ENCODE measurements around the gene PRTN3. TPM values are rescaled to one million over a fixed set of nuclear protein-coding genes. Genes with fewer than 3 reads are reported as not detected.

PRTN3 gene, protein sequence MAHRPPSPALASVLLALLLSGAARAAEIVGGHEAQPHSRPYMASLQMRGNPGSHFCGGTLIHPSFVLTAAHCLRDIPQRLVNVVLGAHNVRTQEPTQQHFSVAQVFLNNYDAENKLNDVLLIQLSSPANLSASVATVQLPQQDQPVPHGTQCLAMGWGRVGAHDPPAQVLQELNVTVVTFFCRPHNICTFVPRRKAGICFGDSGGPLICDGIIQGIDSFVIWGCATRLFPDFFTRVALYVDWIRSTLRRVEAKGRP
- total RNA-seq (ENCODE audit: low replicate concordance) = 0.45 TPM in 1 of 2 replicates, not detected in the other
- long read RNA-seq = 0 reads

DNA sequence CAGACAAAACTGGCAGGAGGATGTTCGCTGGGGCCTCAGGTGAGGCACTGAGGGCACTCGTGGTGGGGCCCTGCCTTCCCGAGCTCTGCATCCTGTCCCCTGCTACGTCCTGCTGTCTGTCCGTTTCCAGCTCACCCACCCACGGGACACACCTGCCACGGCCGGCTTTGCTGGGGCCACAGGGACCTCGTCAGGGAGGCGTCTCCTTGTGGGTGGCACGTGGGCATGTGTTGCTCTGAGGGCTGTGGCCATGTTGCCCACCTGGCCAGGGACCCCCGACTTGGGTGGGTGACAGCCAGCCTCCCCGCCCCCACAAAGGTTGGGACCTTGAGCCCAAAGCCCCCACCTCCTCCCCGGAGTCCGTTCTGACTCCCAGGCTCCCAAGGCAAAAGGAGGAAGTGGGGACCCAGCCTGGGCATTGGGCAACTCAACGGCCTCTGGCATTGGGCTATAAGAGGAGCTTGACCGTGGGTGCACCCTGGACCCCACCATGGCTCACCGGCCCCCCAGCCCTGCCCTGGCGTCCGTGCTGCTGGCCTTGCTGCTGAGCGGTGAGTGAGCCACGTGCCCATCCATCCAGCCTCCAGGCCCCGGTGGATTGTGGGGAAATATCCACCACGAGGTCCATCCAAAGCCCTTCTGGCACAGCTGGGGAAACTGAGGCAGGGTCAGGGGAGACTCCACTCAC is at the start of gene PRTN3:
TSS of gene PRTN3 (plus strand) at position 481 of the 688 bp plus-strand sequence. CDS start at position 491, 10 bp downstream.
- H3K27me3 Mint-ChIP-seq = peaks cover 26% of the 10 kb centered on the region
- H3K9me3 Mint-ChIP-seq = no peaks in the 10 kb centered on the region
- H3K4me1 Mint-ChIP-seq (ENCODE audit: unreplicated experiment) = peaks cover 2% of the 10 kb centered on the region
- TF ChIP-seq, protein P1, sequence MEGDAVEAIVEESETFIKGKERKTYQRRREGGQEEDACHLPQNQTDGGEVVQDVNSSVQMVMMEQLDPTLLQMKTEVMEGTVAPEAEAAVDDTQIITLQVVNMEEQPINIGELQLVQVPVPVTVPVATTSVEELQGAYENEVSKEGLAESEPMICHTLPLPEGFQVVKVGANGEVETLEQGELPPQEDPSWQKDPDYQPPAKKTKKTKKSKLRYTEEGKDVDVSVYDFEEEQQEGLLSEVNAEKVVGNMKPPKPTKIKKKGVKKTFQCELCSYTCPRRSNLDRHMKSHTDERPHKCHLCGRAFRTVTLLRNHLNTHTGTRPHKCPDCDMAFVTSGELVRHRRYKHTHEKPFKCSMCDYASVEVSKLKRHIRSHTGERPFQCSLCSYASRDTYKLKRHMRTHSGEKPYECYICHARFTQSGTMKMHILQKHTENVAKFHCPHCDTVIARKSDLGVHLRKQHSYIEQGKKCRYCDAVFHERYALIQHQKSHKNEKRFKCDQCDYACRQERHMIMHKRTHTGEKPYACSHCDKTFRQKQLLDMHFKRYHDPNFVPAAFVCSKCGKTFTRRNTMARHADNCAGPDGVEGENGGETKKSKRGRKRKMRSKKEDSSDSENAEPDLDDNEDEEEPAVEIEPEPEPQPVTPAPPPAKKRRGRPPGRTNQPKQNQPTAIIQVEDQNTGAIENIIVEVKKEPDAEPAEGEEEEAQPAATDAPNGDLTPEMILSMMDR (conservative IDR thresholded peaks at IDR 0.05) = no peak
- H3K36me3 Mint-ChIP-seq = peaks cover 4% of the 10 kb centered on the region
- peak within 1 kb of the TSS; percentile 42 for H3K27ac Mint-ChIP-seq
- peak within 1 kb of the TSS; percentile 21 for H3K4me3 Mint-ChIP-seq
- no peak for DNase-seq (ENCODE audit: extremely low spot score, unreplicated experiment)

DNA sequence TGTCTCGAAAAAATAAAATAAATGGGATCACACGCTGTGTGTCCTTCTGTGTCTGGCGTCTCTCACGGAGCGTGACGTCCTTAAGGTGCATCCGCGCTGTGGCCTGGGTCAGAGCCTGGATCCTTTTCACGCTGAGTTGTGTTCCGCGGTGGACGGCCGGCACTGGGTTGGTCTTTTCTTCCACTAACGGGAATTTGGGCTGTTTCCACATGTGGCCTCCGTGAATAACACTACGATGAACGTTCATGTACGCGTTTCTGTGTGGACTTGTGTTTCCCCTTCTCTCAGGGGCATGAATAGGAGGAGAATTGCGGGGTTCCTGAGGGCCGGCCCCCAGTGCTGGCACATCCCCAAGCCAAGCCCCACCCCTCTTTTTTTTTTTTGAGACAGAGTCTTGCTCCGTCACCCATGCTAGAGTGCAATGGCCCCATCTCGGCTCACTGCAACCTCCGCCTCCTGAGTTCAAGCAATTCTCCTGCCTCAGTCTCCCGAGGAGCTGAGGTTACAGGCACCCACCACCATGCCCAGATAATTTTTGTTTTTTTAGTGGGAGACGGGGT is 49.7 kb upstream of the PRTN3 start:
- H3K4me3 Mint-ChIP-seq = no peak overlapping the region
- no peak for DNase-seq (ENCODE audit: extremely low spot score, unreplicated experiment)
- no peaks in the 10 kb centered on the region for H3K27me3 Mint-ChIP-seq
- no peaks in the 10 kb centered on the region for H3K36me3 Mint-ChIP-seq
- no peaks in the 10 kb centered on the region for H3K9me3 Mint-ChIP-seq
- peak overlapping the region; percentile 43 for H3K27ac Mint-ChIP-seq
- peaks cover 18% of the 10 kb centered on the region for H3K4me1 Mint-ChIP-seq (ENCODE audit: unreplicated experiment)
- TF ChIP-seq, protein P1 (conservative IDR thresholded peaks at IDR 0.05) = no peak

DNA sequence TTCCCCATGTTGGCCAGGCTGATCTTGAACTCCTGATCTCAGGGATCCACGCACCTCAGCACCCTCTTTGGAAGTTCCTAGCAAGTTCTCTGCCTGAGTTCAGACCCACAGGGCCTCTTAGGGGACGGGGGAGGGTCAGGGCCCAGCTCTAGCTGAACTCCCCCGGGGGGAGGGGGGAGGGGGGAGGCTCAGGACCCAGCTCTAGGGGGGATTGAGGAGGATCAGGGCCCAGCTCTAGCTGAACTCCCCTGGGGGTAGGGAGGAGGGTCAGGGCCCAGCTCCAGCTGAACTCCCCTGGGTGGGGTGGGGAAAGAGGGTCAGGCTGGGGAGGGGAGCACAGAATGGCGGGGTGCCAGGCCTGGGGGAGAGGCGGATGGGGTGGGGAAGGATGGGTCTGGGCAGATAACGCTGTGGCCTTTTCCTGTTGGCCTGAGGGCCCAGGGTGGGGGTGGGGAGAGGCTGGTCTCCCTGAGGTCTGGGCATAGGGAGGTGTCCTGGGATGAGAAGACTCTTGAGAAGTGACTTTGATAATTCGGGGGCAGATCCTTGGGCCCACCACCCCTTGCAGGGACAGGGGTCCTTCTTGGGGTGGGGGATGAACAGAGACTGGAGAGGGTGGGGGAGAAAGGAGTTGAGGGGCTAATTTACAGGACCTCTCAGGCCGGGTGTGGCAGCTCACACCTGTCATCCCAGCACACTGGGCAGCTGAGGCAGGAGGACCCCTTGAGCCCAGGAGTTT is 49.1 kb upstream of the PRTN3 start:
- Mint-ChIP-seq H3K27me3 (no peaks in the 10 kb centered on the region), H3K4me1 (ENCODE audit: unreplicated experiment) (peaks cover 21% of the 10 kb centered on the region), H3K27ac (no peak overlapping the region), H3K4me3 (no peak overlapping the region), H3K9me3 (no peaks in the 10 kb centered on the region), H3K36me3 (no peaks in the 10 kb centered on the region)
- TF ChIP-seq, protein P1 (conservative IDR thresholded peaks at IDR 0.05) = no peak
- no peak for DNase-seq (ENCODE audit: extremely low spot score, unreplicated experiment)

DNA sequence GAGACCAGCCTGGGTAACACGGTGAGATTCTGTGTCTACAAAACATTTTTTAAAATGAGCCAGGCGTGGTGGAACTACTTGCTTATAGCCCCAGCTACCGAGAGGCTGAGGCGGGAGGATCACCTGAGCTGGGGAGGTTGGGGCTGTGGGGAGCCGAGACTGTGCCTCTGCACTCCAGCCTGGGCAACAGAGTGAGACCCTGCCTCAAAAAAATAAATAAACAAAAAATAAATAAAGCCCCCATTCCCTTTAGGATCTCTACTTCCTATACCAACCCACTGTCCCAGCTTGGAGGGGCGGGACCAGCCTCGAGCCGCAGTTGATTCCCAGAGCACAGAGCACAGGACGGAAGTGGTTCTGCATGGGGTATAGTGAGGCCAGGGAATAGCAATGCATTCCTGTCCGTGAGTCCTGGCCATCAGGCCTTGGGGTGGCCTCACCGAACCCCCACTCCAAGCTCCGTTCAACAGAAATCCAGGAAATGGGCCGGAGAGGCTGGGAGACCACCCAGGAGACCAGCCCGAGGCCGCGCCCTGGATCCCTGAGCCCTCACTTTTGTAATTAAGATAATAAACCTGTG is 48.4 kb upstream of the PRTN3 start:
- DNase-seq (ENCODE audit: extremely low spot score, unreplicated experiment) = no peak
- Mint-ChIP-seq H3K4me3 (no peak overlapping the region), H3K27me3 (no peaks in the 10 kb centered on the region), H3K9me3 (no peaks in the 10 kb centered on the region), H3K36me3 (no peaks in the 10 kb centered on the region), H3K27ac (no peak overlapping the region), H3K4me1 (ENCODE audit: unreplicated experiment) (peaks cover 23% of the 10 kb centered on the region)
- TF ChIP-seq, protein P1 (conservative IDR thresholded peaks at IDR 0.05) = no peak

DNA sequence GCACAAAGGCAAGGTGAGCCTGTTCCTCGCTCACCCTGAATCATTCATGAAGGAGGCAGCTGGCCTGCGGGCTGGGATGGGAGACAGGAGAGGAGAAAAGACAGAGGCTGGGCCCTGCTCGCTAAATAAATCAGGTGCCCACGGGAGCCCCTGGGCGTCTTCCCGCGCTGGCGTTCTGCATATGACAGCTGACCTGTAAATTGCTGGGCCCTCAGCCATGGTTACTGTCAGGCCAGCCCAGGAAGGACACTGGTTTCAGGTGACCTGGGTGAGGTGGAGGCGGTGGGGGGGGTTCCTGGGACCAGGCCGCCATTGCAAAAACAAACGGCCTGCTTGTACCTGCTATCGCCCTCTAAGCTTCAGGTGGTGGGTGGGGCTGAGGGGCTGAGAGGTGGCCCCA is 47.0 kb upstream of the PRTN3 start:
- peak overlapping the region; percentile 72 for H3K4me3 Mint-ChIP-seq
- H3K36me3 Mint-ChIP-seq = no peaks in the 10 kb centered on the region
- peaks cover 22% of the 10 kb centered on the region for H3K4me1 Mint-ChIP-seq (ENCODE audit: unreplicated experiment)
- TF ChIP-seq, protein P1 (conservative IDR thresholded peaks at IDR 0.05) = no peak
- no peaks in the 10 kb centered on the region for H3K27me3 Mint-ChIP-seq
- peak overlapping the region; percentile 85 for H3K27ac Mint-ChIP-seq
- no peaks in the 10 kb centered on the region for H3K9me3 Mint-ChIP-seq
- no peak for DNase-seq (ENCODE audit: extremely low spot score, unreplicated experiment)

All from type B pancreatic cell (in vitro differentiated cells).